NCI-H1436 treated with DMSO at 0.1 percent for 48 hours (cell line): ENCODE measurements around the gene BBS12.
"Not testable (repeated sequence)": the region's sequence is repeated elsewhere in the genome, so short reads cannot be mapped to it uniquely, and the experiment has no call there.

Source experiments
- DNase-seq: peaks from one replicate; lab custom pipeline; 2025; lab: John Stamatoyannopoulos, UW

Gene BBS12

DNA sequence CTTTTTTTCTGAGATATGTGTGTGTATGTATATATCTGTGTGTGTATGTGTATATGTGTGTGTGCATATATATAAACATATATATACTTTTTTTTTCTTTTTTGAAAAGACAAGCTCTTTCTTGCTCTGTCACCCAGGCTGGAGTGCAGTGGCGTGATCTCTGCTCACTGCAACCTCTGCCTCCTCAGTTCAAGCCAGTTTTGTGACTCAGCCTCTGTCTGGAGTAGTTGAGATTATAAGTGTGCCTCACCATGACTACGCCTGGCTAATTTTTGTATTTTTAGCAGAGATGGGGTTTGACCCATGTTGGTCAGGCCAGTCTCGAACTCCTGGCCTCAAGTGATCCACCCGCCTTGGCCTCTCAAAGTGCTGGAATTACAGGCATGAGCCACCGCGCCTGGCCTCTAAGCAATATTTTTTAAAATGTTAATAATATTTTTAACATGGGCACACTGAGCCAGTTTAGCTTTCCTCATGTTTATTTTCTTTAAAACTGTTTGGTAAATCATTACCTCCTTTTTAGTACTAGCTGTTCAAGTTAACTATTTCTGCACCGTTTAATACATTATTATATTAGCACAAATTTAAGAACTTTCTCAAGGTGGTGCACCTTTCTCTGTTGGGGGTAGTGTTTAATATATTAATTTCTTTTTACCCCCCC, 33.3 kb downstream of the BBS12 start:
- DNase-seq: no peak

DNA sequence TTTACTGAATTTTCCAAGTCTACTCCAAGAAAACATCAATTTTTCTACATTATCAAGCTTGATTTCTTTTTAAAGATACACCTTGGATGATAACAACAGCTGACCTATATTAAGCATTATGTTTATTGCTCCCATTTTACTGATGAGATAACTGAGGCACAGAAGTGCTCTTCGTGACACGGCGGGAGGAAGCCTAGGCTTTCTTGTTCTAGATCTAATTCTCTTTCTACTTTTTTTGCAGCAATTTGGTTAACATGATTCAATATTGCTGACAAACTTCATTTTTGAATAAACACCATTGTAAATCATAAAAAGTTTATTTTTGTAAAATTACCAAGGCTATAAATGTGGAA, 33.8 kb downstream of the BBS12 start:
- DNase-seq: no peak

DNA sequence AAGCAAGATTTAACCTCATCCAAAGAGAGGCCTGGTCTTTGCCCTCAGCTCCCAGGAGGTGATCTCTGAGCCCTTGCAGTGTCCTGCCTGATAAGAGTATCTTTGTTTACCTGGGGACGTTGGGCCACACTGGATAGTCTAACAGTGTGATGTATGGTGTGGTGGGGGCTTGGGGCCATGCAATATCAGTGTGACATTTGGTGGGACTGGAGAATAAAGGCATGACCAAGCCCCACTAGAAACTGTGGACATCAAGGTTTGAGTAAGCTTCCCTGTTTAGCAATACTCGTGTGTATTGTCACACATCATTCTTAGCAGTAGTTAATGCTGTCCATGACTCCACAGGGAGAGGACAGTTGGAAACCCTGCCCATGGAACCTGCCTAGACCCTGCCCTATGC, 34.4 kb downstream of the BBS12 start:
- no peak for DNase-seq

DNA sequence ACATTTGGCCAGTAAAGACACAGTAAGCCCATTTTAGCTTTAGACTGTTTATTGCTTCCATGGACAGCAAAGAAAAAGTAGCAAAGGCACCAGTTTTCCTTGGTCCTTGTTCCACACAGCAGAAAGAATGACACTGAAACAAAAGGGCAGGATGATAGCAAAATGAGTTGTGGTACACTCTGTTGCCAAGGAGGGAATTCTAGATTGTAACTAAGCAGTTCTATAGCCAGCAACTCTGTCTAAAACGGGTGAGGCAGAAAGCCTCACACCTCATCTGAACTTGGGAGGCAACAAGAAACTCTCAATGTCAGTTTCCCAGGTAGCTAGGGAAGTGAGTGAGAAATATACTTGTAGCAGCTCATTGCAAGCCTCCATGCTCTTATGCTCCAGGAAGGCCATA, 39.2 kb downstream of the BBS12 start:
- no peak for DNase-seq

DNA sequence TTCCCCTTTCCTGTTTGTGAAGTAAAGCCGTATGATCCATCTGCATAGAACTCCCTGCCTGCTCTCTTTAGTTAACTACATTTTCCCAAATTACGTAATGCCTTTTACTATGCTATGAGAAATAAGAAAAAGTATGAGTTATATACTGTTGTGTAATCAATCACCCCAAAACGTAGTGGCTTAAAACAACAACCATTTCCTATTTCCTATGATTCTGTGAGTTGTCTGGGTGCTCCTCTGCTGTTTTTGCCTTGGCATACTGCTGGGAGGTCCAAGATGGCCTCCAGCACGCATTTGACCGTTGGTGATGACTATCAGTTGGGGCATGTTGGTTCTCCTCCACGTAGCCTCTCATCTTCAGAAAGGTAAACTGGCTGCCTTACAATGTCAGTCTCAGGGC, 39.8 kb downstream of the BBS12 start:
- no peak for DNase-seq

DNA sequence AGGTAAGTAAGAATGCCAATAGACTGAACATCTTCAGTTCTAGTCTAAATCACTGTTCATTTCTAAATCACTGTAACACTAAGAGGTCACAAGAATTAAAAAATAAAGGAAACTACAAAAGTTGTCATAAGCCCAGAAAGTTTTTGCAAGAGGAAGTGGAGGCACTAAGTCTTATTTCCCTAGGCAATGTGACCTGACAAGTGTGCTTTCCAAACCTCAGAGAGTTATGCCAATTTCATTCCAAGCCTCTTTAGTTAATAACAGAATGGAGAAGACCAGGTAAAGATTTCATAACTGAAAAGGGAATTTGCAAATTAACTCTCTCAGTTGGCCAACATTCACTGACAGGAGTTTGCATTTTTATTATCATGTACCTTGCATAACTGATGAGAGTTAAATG, 40.5 kb downstream of the BBS12 start:
- no peak for DNase-seq

DNA sequence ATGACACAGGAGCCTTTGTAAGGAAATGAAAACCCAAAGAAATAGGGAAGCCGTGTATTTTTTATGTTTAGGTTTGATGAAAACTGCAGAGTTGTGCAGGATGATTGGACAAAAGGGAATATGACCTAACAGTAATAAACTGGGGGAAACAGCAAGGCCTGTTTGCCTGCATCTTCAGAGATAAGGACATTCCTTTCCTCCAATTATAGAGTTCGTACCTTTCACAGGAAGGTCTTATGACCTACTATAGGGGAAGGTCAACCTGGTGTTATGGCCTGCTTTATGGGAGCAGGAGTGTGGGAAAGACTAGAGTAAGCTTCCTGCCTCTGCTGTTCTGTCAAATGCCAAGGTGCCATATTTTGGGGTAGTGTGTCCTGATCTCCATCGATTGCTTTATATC, 42.5 kb downstream of the BBS12 start:
- no peak for DNase-seq

DNA sequence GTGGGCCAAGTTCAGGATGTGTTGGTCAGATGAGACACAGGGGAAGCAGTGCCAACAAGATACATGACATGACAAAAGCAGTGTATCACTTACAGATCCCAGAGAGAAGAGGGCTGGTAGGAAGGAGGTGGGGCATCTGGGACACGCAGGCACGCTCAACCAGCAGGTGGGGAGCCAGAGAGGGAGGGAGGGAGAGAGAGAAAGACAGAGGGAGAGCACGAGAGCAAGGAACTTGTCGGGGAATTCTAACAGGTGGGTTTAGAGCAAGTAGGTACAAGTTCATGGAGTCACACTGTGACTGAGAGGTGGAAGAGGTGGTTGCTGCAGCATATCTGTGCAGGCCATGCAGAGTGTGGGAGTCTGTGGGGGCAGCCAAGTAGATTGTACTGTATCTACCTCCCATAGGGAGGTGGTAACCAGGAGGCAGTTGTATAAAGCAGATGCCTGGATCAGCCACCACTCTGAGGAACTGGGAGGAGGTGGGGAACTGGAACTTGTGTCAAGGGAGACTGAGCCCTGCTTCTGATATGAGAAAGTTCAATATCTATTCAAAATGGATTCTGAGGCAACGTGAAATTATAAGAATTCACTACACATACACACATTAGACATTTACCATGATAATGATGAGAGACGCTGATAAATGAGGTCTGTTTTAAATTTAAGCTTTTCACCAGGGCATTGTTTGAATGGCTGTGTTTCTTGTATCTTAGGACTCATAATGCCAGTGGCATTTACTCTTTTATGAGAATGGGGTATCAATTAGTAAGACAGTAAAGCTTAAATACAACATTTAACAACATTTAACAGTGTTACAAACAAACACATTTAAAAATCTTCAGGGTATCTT, 43.7 kb downstream of the BBS12 start:
- DNase-seq: no peak

DNA sequence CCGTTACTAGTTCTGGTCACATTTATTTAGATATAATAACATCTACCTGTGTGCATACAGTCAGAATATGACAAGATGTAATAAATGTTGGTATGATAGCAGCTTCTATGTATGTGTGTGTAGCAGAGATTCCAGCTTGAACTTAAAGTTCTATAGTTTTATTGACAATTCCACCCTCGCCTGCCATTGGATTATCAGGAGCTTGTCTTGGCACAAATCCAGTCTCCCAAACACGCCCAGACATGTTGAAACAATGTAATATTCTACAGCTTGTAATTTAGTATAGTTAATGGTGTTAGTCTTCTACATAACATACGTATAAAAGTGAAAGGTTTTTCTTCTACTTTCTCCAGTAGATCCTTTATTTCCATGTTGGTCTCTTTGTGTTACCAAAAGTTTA, 44.4 kb downstream of the BBS12 start:
- no peak for DNase-seq

DNA sequence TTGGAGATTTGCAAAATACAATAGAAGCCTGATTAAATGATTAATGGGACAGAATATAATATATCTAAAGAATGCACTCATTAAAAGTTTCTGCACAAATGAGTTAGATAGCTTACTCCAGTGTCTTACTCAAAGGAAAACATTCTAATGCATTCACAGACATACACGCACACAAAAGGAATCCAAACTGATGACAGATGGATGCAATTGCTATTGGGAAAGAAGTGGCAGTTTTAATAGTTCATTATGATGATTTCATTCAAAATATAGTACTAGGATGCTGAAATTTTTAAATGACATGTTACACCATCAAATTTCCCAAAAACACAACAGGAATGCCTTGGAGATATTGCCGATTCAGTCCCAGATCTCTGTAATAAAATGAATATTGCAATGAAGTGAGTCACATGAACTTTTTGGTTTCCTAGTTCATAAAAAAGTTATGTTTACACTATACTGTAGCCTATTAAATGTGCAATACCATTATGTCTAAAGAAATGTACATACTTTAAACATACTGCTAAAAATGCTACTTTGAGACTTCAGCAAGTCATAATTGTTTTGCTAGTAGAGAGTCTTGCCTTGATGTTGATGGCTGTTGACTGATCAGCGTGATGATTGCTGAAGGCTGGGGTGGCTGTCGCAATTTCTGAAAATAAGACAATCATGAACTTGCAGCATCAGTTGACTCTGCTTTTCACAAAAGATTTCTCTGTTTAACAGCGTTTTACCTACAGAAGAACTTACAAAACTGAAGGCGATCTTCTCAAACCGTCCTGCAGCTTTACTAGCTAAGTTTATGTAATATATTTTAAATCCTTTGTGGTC, 45.6 kb downstream of the BBS12 start:
- no peak for DNase-seq

DNA sequence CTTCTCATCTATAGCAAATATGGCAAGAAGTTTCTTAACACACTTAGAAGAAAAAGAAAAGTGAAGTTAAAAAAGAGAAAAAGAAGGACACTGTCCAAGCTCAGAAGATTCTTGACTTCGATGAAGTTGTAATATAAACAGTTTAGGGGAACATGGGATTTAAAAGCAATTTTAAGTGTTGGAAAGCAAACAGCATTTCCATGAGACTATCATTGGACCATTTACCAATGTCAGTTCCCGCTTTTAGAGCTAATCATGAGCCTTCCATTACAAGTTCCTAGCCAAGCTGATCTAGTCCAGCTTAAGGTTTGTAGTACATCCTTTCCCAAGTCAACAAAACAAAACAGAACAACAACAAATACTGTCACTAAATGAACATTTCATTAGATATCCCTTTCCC, 49.0 kb downstream of the BBS12 start:
- DNase-seq: no peak

DNA sequence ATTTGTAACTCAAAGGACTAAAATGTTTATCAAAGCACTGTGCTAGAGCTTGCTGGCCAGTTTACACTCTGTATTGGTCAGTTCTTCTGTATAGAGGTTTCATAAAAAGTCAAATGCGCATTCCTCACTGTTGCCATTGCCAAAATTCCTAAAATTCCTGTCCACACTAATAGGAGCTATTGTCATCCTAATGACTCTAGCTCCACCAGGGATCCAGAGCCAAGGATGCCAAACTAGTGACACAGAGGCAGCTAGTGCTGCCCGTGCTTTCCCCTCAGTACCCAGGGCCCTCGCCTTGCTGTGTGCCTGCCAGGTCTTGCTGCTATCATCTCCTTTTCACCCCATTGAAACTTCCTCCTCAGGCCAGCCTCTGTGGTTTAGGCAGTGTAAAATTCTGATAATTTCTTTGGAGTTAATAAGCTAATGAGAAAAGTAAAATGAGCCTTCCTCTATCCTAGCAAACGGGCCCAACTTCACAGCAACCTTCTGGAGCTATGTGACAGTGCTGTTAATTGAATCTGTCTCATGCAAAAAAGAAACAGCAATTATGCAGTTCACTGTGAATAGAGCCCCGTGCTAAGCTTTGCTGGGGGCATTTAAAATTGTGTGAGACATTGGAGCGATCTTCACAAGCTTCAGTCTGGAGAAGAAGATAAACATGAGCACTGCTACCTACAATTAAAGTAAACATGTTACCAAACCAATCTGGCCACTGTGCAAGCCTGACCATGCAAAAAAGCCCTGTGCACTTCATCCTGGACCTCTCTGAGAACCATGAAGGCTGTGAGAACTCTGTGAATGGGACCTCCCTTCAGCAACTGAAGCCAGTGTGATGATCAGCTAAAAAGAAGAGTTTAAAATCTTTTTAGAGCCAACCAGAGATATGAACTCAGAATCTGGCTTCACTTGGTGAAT, 51.1 kb downstream of the BBS12 start:
- no peak for DNase-seq

DNA sequence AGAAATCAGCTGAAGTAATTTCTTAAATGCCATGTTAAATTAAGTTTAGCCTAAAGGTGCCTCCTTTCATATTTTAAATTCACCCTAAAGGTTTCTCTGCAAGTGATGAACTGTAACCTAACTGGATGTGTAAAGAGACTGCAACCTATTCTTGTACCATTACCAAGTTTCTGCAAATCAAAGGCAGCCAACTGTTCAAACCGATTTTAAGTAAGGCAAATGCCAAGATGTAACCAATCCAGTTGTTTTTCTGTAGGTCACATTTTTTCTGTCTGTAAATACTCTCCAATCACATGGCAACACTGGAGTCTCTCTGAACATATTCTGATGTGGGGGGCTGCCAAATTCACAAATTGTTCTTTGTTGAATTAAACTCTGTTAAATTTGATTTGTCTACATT, 51.8 kb downstream of the BBS12 start:
- no peak for DNase-seq

DNA sequence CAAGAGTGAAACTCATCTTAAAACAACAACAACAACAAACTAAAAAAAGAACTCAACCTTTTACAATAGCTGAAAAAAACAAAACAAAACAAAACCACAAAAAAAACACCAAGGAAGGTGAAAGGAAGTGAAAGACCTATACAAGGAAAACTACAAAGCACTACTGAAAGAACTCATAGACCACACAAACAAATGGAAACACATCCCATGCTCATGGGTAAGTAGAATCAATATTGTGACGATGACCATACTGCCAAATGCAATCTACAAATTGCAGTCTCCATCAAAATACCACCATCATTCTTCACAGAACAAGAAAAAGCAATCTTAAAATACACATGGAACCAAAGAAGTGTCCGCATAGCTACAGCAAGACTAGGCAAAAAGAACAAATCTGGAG, 52.6 kb downstream of the BBS12 start:
- DNase-seq: no peak

DNA sequence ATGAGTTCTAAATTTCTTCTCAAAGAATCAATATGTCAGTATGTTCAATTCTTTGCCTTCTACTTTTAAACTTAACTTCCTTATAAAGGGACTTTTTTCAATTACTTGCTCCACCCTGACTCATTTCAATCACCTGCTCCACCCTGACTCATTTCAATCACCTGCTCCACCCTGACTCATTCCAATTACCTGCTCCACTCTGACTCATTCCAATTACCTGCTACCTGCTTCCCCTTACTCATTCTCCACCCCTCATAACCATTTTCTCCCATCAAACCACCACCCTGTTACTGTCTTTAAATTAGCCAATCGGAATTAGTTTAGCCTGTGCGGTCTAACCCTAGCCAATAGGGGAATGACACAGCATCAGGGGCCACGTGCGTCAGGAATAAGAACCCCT, 53.8 kb downstream of the BBS12 start:
- DNase-seq: not testable (repeated sequence)

DNA sequence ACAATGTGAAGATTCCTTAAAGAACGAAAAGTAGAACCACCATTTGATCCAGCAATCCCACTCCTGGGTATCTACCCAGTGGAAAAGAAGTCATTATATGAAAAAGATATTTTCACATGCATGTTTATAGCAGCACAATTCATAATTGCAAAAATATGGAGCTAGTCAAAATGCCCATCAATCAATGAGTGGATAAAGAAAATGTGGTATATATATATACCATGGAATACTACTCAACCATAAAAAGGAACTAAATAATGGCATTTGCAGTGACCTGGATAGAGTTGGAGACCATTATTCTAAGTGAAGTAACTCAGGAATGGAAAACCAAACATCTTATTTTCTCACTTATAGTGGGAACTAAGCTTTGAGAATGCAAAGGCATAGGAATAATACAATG, 54.4 kb downstream of the BBS12 start:
- DNase-seq: not testable (repeated sequence)

DNA sequence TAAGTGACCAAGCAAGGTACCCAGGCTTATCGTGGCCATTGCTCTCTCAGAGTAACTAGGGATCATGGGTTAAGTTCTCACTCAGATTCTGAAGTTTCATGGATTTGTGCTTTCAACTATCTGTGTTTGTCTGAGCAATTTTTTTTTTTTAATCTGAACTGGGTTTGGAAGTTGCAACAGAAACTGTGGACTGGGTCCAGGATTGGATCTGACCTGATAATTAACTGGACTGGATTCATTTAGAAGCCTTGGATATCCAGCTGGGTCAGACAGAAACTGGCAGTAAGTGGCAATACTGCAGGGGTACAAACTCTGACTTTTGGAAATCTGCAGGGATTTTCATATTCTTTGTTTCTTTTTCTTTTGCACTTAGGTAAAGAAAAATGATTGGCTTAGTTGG, 55.4 kb downstream of the BBS12 start:
- no peak for DNase-seq

DNA sequence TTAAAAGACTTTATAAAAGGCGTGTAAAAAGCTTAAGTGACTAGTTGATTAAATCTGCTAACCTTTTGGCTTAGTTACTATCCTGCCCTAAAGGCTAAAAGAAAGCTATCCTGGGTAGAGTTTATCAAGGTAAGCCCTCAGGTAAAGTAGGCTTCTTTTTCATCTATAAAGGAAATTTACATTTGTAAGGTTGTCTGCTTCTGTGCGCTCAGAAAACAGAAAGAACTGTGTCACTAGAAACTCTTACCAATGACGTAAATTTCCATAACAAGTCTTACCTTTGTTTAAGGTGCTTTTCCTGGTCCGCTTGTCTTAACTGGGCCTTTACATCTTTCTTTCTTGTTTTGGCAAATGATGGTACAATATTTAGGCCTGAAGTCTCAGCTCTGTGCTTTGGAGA, 56.4 kb downstream of the BBS12 start:
- DNase-seq: no peak

DNA sequence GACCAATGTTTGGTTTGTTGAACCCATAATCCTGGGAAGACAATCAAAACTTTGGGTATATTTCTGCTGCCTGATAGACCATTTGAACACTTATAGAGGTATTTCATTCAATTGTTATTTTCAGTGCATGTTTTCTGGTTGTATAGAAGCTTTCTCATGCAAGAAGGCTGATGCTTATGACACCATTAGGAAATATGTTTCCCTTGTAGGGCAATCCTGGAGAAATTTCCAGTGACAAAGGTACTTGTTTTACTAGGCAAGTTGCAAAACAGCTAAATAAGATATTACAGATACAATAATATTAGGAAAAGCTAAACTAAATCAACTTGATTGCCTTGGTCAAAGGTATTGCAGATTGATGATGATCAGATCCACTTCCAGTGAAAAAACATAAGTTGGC, 61.3 kb downstream of the BBS12 start:
- DNase-seq: no peak
